GM19397 (cell line): Measurements from ENCODE around the gene ZBTB16.

Source experiments
- ATAC-seq: cut with Tn5 transposase; IDR thresholded peaks from one replicate; pipeline ENCODE4 v1.9.1; 2021; ENCODE audit warnings: mild to moderate bottlenecking, moderate library complexity; ENCODE audit not compliant: unreplicated experiment

The ZBTB16 gene

DNA sequence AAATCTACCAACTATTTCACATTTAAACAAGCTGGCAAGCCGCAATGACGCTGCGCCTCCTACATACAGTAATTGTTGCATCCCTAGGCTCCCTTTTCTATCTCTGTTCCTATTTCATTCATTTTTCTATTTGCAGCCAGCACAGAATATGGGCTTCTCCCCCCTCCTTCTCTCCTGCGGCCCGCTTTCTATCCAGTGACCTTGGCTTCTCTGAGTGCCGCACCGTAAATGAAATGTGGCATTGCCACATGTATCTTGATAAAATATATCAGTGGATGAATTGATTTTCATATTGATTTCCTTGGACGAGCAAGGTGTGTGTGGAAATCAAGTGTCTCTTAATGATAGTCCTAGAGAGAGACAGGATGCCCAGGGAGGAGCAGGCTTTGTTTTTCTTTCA is 70.2 kb downstream of the ZBTB16 start:
- ATAC-seq, result no peak

GRCh38 chr11:114130115-114130576 is 70.6 kb downstream of the ZBTB16 start:
- ATAC-seq, result no peak

DNA sequence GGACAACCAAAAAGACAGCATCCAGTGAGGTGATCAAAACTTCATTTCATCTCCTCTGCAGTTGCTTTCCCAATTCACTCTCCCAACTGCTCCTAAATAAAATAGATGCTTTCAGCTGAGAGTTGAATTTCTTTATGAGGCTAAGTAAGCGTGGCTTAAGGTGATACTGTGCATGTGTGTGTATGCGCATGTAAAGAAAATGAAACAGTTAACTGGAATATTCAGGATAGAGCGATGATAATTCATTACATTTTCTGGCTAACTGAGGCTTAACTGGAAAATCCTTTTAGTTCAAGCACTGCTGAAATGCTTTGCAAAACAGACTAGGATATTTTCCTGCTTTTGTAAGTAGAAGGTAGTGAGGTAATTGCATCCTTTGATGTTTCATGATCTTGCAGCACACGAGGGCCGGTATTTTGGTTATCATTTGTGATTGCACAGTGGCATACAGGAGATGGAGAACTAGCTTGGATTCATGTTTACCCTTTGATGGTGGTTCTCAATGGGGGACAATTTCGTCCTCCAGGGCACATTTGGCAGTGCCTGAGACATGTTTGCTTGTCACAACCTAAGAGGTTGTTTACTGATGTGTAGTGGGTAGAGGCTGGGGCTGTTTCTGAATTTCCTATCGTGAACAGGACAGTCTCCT is 71.2 kb downstream of the ZBTB16 start:
- ATAC-seq, result no peak

DNA sequence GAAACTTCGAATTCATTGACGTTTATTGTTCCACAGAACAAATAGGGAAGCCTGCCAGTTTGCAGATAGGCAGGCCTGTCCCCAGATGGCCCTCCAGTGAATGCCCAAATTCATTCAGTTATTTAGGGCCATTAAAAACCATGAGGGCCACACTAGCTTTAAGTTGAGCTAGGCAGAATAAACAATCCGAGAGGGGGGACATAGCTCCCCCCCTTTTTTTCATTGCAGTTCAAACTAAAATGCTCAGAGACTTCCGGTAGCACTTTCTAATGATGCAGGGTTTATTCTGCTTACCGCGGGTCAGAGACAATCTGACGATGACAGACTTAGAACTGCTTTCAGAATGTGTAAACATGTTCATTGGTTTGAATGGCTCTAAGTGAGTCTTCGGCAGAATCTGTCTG is 72.0 kb downstream of the ZBTB16 start:
- no peak for ATAC-seq

GRCh38 chr11:114132417-114132816 is 72.9 kb downstream of the ZBTB16 start:
- ATAC-seq, result no peak

DNA sequence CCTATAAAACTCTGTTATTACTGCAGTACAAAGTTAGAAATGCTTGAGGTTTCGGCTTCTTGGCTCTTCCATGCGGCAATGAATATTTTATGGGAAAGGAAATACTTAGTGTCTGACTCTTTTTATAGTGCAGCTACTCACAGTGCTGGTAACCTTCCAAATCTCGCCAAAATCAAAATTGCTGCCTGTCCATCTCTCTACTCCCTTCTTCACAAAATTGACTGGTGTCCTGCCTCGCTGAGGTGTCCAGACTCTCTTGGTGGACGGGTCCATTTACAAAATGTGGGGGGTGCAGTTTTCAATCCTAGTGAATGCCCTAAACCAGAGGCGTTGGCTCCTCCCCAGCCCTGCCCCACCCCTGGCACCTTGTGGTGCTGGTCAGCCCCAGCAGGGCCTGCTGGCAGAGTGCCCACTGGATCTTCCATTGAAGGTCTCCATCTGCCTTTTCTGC is 73.5 kb downstream of the ZBTB16 start:
- no peak for ATAC-seq

GRCh38 chr11:114133548-114134329 is 74.2 kb downstream of the ZBTB16 start:
- no peak for ATAC-seq

GRCh38 chr11:114134870-114135269 is 75.4 kb downstream of the ZBTB16 start:
- no peak for ATAC-seq

DNA sequence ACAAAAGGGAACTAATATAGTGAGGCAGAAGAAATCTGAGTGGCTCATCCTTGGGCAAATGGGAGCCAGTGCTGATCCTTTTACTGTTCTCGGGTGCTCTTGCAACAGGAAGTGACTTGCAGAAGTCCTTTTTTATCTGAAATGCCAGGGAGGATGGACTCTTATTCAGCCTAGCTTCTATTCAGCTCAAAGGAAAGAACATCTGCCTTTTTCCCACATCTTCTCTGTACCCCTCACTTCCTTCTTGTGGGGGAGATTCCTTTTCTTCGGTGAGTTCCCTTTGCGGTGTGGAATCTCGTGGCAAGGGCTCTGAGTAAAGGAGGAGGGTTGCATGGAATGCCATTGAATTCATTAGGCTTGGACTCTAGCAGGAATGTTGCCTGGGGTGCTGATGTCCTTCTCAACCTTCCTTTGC is 76.2 kb downstream of the ZBTB16 start:
- no peak for ATAC-seq

DNA sequence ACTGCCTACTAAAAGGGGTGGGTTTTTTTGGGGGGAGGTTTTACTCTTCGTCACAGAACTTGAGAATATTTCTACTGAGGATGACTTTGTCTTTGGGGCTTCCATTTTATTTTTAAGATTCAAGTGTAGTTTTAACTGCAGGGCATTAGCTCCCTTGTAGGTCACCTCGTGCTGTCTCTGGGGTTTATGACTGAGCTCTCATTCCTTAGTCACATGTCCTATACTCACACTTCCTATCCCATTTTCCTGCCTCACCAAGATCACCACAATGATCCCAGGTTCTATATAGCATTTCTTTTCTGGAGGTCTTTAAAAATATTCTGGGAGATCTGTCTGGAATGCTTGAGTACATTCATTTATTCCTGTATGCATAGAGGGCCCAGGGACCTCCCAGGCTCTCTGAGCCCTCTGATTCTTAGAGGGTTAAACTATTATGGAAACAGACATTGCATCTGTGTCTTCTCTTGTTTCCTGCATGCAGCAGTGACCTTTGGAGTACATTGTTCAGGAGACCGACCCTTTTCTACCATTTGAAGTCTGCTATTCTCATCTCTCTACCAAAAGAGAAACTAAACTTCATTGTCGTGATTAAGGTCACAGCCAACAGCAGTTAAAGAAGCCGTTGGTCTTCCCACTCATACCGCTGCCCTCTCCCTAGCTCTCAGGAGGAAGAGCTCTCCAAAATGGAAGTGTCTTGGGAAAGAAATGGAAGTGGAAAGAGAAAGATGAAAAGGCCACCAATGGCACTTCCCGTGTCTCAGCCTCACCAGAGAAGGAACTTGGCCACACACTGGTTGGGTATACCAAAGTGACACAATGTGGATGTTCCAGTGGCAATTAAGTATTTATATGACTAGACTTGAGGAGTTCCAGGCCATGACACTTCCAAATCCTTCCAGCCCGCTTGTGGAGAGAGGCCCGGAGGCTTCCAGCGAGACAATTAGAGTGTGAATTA is 77.5 kb downstream of the ZBTB16 start:
- ATAC-seq, result no peak

DNA sequence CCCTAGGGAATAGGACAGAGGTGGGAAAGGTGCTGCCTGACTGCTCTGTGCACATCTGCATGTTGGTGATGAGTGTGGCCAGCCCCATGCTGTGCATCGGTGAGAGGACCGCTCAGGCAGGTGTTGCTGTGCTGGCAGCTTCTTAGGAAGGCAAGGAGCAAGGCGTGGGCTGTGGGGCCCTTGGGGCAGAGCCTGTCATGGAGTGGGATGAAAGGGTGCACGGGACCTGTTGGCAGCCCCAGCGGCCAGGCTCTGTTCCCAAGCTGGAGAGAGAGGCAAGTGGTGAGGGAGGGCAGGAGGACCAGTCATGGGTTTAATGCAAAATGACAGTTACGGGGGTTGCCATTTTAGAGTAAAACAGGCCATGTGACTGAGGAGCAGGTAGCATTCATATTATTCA is 78.3 kb downstream of the ZBTB16 start:
- no peak for ATAC-seq

DNA sequence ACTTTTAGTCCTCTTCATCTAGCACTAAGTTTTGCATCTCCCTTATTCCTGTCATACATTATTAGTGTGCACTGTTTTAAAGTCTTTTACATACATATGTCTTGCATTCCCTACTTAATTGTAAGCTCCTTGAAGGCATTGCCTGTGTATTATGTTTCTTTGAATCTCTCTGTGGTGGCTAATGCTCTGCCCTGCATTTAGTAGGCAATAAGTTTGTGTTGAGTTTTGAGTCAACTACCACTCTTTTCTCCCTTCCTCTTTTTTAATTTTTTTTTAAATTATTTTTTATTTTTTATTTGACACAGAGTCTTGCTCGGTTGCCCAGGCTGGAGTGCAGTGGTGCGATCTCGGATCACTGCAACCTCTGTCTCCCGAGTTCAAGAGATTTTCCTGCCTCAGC is 78.9 kb downstream of the ZBTB16 start:
- no peak for ATAC-seq

DNA sequence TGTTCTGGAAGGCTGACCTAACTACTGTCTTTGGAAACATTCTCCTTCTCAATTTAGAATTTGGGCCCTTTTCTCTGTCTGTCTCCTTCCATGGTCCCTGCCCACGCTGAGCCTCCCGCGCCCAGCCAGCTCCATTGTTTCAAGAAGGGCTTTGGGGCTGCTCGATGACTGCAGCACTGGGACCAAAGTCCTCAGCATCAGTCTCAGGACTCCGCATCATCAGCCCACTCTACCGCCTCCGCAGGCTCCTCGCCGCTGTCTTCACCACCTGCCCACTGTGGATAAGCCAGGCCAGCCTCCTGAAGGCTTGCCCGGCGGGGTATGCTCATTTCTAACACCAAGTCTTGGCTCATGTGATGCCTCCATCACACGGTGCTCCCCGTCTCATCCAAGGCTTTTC is 81.3 kb downstream of the ZBTB16 start:
- no peak for ATAC-seq

GRCh38 chr11:114141863-114142580 is 82.5 kb downstream of the ZBTB16 start:
- no peak for ATAC-seq

- ATAC-seq, result no peak
Measured at GRCh38 chr11:114142707-114143106, 83.2 kb downstream of the ZBTB16 start.

GRCh38 chr11:114145166-114145775 is 85.8 kb downstream of the ZBTB16 start:
- ATAC-seq, result no peak

- ATAC-seq, result no peak
Measured at GRCh38 chr11:114147375-114148012, 88.0 kb downstream of the ZBTB16 start.

- no peak for ATAC-seq
Measured at GRCh38 chr11:114148013-114148382, 88.5 kb downstream of the ZBTB16 start.

GRCh38 chr11:114149689-114150407 is 90.3 kb downstream of the ZBTB16 start:
- no peak for ATAC-seq
